Mucosa of rectum (tissue), 2 donors: ENCODE measurements around the gene MXD4.
A peak's percentile ranks its signal among the peaks of the same experiment; 100 is the strongest.
"Not testable (repeated sequence)": the region's sequence is repeated elsewhere in the genome, so short reads cannot be mapped to it uniquely, and the experiment has no call there.

Experiments
- H3K27ac ChIP-seq, 2 donors: one replicate each; pipeline ENCODE4 v1.7.0; 2013; ENCODE audit warnings: inconsistent platforms in 2 of 2, low read depth in 2 of 2, low read length in 2 of 2
- H3K27me3 ChIP-seq, 2 donors: one replicate each; pipeline ENCODE4 v1.7.0; 2013; ENCODE audit warnings: low read length in 2 of 2; ENCODE audit not compliant: control insufficient read depth in 2 of 2, insufficient read depth in 2 of 2
- H3K36me3 ChIP-seq, 2 donors: one replicate each; pipeline ENCODE4 v1.7.0; 2013; ENCODE audit warnings: low read length in 2 of 2; ENCODE audit not compliant: control insufficient read depth in 2 of 2, insufficient read depth in 2 of 2
- H3K4me1 ChIP-seq, 2 donors: one replicate each; pipeline ENCODE4 v1.7.0; 2013; ENCODE audit warnings: low read length in 2 of 2, mild to moderate bottlenecking in 1 of 2; ENCODE audit not compliant: control insufficient read depth in 2 of 2, insufficient read depth in 2 of 2
- H3K4me3 ChIP-seq, 2 donors: one replicate each; pipeline ENCODE4 v1.7.0; 2013; ENCODE audit warnings: low read length in 2 of 2
- H3K9ac ChIP-seq, 2 donors: one replicate each; pipeline ENCODE4 v1.7.0; 2013; ENCODE audit warnings: low read length in 2 of 2, low read depth in 1 of 2, mild to moderate bottlenecking in 1 of 2
- H3K9me3 ChIP-seq, 2 donors: one replicate each; pipeline ENCODE4 v1.7.0; 2013; ENCODE audit warnings: low read length in 2 of 2; ENCODE audit not compliant: control insufficient read depth in 2 of 2
- donor health status: healthy.
- donor health status: Normal muscosa, but diverticular disease.

The MXD4 gene

GRCh38 chr4:2241410-2242353 is 20.2 kb downstream of the MXD4 start, which contains the start of the genes HAUS3 and POLN:
HAUS3 (minus strand) TSS chr4:2242121; CDS start chr4:2240946, 1,175 bp downstream.
POLN (minus strand) TSS chr4:2242121; CDS start chr4:2229231, 12,890 bp downstream.
- H3K4me3 ChIP-seq = peak within 1 kb of the TSS; percentile 91
- H3K9me3 ChIP-seq = no peaks in the 10 kb centered on the region
- H3K9ac ChIP-seq = peak within 1 kb of the TSS; percentile 78 to 89
- H3K27me3 ChIP-seq = no peaks in the 10 kb centered on the region
- H3K4me1 ChIP-seq = peaks cover 24 to 33% of the 10 kb centered on the region in 2 donors
- H3K36me3 ChIP-seq = peaks cover 0 to 3% of the 10 kb centered on the region in 2 donors
- H3K27ac ChIP-seq = peak within 1 kb of the TSS; percentile 73 to 86

- Histone ChIP-seq H3K4me3 (peak overlapping the region; percentile 91), H3K9me3 (no peaks in the 10 kb centered on the region), H3K9ac (peak overlapping the region; percentile 78 to 89), H3K27ac (peak overlapping the region; percentile 73 to 86), H3K27me3 (no peaks in the 10 kb centered on the region), H3K36me3 (peaks cover 0 to 6% of the 10 kb centered on the region in 2 donors), H3K4me1 (peaks cover 24 to 33% of the 10 kb centered on the region in 2 donors)
Observed at GRCh38 chr4:2241003-2241402, 20.9 kb downstream of the MXD4 start.

DNA sequence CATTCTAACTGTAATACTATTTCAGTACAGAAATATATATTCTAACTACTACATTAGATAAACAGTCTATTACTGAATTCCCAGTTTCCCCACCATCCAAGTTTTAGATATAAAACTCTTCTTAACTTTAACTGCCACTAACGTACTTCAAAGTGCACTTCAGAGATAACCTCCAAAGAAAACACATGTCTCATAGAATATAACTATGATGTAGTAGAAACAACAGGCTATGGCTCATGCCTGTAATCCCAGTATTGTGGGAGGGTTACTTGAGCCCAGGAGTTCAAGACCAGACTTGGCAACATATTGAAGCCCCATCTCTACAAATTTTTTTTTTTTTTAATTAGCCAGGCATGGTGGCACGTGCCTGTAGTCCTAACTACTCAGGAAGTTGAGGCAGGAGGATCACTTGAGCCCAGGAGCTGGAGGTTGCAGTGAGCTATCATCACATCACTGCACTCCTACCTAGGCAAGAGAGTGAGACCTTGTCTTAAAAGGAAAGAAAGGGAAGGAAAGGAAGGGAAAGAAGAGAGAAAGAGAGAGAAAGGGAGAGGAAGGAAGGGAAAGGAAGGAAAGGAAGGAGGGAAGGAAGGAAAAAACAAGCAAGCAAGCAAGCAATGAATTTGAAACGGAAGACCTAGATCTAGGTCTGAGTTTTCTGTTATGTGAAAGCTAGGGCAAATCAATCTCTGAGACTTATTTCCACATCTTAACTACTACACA is 24.8 kb downstream of the MXD4 start:
- no peak overlapping the region for H3K4me3 ChIP-seq
- no peak overlapping the region for H3K27ac ChIP-seq
- H3K36me3 ChIP-seq = peaks cover 11 to 19% of the 10 kb centered on the region in 2 donors
- no peaks in the 10 kb centered on the region for H3K9me3 ChIP-seq
- peaks cover 15 to 19% of the 10 kb centered on the region in 2 donors for H3K4me1 ChIP-seq
- H3K9ac ChIP-seq = no peak overlapping the region
- H3K27me3 ChIP-seq = no peaks in the 10 kb centered on the region

DNA sequence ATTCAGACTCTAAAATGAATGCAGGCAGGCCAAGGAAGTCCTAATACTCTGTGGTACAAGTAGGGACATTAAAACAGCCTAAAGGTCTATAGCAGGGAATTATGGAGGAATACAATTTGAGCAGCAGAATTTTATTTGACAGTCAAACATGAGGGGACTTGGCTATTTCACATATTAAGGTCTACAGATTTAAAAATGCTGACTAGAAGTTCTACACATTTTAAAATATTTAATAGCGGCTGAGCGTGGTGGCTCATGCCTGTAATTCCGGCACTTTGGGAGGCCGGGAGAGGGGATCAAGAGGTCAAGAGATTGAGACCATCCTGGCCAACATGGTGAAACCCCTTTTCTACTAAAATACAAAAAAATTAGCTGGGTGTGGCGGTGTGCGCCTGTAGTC is 30.8 kb downstream of the MXD4 start:
- Histone ChIP-seq H3K9ac (no peak overlapping the region), H3K4me1 (no peaks in the 10 kb centered on the region), H3K4me3 (no peak overlapping the region), H3K36me3 (peaks cover 11 to 16% of the 10 kb centered on the region in 2 donors), H3K27me3 (no peaks in the 10 kb centered on the region), H3K27ac (no peak overlapping the region), H3K9me3 (no peaks in the 10 kb centered on the region)

- peaks cover 2 to 8% of the 10 kb centered on the region in 2 donors for H3K36me3 ChIP-seq
- H3K9ac ChIP-seq = no peak overlapping the region
- H3K27ac ChIP-seq = no peak overlapping the region
- H3K4me3 ChIP-seq = no peak overlapping the region
- H3K9me3 ChIP-seq = no peaks in the 10 kb centered on the region
- H3K4me1 ChIP-seq = no peaks in the 10 kb centered on the region
- no peaks in the 10 kb centered on the region for H3K27me3 ChIP-seq
Observed at GRCh38 chr4:2226261-2226660, 35.6 kb downstream of the MXD4 start.

DNA sequence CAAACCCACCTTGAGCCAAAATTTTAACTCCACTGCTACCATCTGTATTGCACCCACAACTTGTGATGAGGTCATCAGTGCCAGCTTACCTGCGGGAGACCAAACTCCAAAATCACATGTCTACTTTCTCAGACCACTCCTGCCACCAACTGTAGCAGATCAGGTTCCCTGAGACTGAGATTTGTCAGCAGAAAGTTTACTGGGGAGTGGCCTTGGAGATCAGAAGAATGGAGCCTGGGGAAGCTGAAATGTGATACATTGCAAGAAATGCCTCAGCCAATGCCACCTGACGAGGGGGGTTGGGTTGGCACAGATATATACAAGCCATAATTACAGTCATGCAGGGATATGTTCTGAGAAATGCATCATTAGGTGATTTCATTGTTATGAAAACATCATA is 39.1 kb downstream of the MXD4 start:
- Histone ChIP-seq H3K36me3 (peaks cover 2 to 8% of the 10 kb centered on the region in 2 donors), H3K4me1 (no peaks in the 10 kb centered on the region), H3K27ac (no peak overlapping the region), H3K9ac (no peak overlapping the region), H3K4me3 (no peak overlapping the region), H3K9me3 (no peaks in the 10 kb centered on the region), H3K27me3 (no peaks in the 10 kb centered on the region)

DNA sequence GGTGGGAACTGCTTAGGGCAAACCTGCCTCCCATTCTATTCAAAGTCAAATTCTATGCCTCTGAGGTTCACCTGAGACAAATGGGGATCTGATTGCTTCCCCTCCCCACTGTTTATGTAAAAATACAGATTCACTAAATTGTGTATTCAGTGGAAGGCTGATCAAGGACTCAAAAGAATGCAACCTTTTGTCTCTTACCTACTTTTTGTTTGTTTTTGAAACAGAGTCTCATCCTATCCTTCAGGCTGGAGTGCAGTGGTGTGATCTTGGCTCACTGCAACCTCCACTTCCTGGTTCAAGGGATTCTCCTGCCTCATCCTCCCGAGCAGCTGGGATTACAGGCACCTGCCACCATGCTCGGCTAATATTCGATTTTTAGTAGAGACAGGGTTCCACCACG is 40.5 kb downstream of the MXD4 start:
- not testable (repeated sequence) for H3K9ac ChIP-seq, H3K36me3 ChIP-seq, H3K27ac ChIP-seq, H3K27me3 ChIP-seq, H3K4me3 ChIP-seq, H3K4me1 ChIP-seq, H3K9me3 ChIP-seq

DNA sequence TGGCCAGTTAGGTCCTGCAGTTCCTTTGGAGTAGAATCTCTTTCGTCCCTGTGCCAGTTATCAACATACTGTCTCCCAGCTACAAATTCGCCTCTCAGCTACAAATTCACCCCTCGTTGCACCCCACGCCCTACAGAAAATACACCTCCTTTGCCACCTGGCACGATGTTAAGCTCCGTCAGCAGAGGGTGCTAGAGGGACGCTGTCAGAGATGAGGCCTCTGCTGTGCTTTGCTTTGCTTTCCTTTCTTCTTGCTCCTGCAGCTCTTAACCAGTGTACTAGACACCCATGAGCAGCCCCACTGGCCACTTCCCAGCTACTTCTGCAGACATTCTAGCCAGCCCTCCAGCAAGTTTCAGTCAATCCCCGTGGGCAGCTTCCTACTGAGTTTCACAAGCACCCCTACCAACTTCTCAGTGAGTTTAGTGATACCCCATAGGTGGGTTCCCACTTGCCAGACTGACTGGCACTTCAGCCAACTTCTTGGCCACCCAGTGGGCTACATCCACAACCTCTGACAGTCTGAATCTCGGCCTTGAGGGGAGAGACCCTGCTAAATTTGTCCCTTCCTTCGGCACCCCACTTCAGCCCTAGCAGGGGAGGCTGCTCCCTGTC is 41.8 kb downstream of the MXD4 start:
- Histone ChIP-seq H3K27me3 (no peaks in the 10 kb centered on the region), H3K4me3 (no peak overlapping the region), H3K4me1 (no peaks in the 10 kb centered on the region), H3K9ac (no peak overlapping the region), H3K27ac (no peak overlapping the region), H3K36me3 (peaks cover 0 to 8% of the 10 kb centered on the region in 2 donors), H3K9me3 (no peaks in the 10 kb centered on the region)

GRCh38 chr4:2219233-2219760 is 42.6 kb downstream of the MXD4 start:
- no peak overlapping the region for H3K4me3 ChIP-seq
- H3K4me1 ChIP-seq = no peaks in the 10 kb centered on the region
- no peaks in the 10 kb centered on the region for H3K9me3 ChIP-seq
- H3K27ac ChIP-seq = no peak overlapping the region
- no peak overlapping the region for H3K9ac ChIP-seq
- peaks cover 0 to 8% of the 10 kb centered on the region in 2 donors for H3K36me3 ChIP-seq
- H3K27me3 ChIP-seq = no peaks in the 10 kb centered on the region
